ENCODE results near the gene CD28. TPM values are rescaled to one million over a fixed set of nuclear protein-coding genes. Genes with fewer than 3 reads are reported as not detected.

CD28 gene
- total RNA-seq, 1 experiment from 2014 or later: not detected

DNA sequence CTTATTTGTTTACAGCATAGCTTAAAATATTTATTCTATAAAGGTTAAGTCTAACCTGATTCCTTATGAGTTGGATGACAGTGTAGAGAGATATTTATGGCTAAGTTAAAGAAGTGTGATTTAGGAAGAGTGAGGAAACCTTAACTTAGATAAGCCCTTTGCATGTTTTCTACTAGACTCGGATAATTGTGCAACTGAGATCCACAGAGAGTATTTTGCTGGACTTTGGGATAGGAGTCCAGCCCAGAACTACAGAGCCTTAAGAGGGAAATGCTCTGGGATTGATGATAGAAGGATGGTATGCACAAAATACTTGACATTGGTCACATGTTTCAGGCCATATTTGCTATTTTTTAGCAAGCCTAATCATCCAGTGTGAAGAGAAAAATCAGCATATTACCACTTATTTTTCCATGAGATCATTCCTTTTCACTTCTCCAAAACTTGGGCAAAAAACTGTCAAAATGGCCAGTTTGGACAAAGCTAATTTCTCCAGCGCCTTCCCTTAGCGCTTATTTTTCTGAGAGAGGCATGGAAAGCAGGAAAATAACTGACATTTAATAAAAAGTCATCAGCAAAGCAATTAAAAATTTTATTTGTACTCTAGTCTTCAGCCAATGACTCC lies 3.1 kb downstream of the CD28 start:
- TF ChIP-seq, protein P1, sequence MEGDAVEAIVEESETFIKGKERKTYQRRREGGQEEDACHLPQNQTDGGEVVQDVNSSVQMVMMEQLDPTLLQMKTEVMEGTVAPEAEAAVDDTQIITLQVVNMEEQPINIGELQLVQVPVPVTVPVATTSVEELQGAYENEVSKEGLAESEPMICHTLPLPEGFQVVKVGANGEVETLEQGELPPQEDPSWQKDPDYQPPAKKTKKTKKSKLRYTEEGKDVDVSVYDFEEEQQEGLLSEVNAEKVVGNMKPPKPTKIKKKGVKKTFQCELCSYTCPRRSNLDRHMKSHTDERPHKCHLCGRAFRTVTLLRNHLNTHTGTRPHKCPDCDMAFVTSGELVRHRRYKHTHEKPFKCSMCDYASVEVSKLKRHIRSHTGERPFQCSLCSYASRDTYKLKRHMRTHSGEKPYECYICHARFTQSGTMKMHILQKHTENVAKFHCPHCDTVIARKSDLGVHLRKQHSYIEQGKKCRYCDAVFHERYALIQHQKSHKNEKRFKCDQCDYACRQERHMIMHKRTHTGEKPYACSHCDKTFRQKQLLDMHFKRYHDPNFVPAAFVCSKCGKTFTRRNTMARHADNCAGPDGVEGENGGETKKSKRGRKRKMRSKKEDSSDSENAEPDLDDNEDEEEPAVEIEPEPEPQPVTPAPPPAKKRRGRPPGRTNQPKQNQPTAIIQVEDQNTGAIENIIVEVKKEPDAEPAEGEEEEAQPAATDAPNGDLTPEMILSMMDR (IDR thresholded peaks at IDR 0.05; ENCODE audit: unreplicated experiment): no peak
- ChIA-PET POLR2A (interaction anchor here (1.3 kb wide), 1 partner anchor 20 kb away, joined by 3 read pairs; no protein-coding TSS in a partner anchor), CTCF (no interaction called here)
- Mint-ChIP-seq H3K4me1 (ENCODE audit: insufficient read depth, unreplicated experiment) (no peaks in the 10 kb centered on the region), H3K27me3 (ENCODE audit: insufficient read depth, unreplicated experiment) (no peaks in the 10 kb centered on the region), H3K27ac (ENCODE audit: low read depth, unreplicated experiment) (no peak overlapping the region), H3K9me3 (ENCODE audit: unreplicated experiment) (no peaks in the 10 kb centered on the region), H3K36me3 (ENCODE audit: insufficient read depth, unreplicated experiment) (no peaks in the 10 kb centered on the region), H3K4me3 (ENCODE audit: unreplicated experiment) (no peak overlapping the region)
- no TSS peak for BruUV-seq (replicated peaks)
- intact Hi-C loops (cut with micrococcal nuclease): no loop called here
- DNase-seq (ENCODE audit: unreplicated experiment): no peak

DNA sequence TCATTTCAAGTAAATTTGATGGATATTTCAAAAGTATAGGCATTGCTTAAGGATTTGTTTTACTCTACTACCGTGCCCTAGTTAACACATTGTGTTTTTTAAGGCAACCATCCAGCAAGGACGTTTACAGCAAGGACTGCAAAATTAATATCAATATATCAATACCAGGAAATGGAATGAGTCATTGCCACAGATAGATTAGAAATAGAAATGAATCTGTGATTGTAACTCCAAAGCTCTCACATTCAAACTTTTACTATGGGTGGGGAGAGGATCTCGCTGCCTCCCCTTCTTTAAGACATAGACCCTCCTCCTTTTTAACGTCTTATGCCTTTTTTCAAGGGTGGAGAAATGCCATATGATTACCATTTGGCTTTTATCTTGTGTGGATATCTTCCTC lies 3.8 kb downstream of the CD28 start:
- no peaks in the 10 kb centered on the region for H3K4me1 Mint-ChIP-seq (ENCODE audit: insufficient read depth, unreplicated experiment)
- no peak overlapping the region for H3K27ac Mint-ChIP-seq (ENCODE audit: low read depth, unreplicated experiment)
- H3K27me3 Mint-ChIP-seq (ENCODE audit: insufficient read depth, unreplicated experiment): no peaks in the 10 kb centered on the region
- no peaks in the 10 kb centered on the region for H3K36me3 Mint-ChIP-seq (ENCODE audit: insufficient read depth, unreplicated experiment)
- DNase-seq (ENCODE audit: unreplicated experiment): no peak
- ChIA-PET POLR2A (no interaction called here), CTCF (no interaction called here)
- no peaks in the 10 kb centered on the region for H3K9me3 Mint-ChIP-seq (ENCODE audit: unreplicated experiment)
- no TSS peak for BruUV-seq (replicated peaks)
- TF ChIP-seq, protein P1 (IDR thresholded peaks at IDR 0.05; ENCODE audit: unreplicated experiment): no peak
- intact Hi-C loops (cut with micrococcal nuclease): no loop called here
- H3K4me3 Mint-ChIP-seq (ENCODE audit: unreplicated experiment): no peak overlapping the region

DNA sequence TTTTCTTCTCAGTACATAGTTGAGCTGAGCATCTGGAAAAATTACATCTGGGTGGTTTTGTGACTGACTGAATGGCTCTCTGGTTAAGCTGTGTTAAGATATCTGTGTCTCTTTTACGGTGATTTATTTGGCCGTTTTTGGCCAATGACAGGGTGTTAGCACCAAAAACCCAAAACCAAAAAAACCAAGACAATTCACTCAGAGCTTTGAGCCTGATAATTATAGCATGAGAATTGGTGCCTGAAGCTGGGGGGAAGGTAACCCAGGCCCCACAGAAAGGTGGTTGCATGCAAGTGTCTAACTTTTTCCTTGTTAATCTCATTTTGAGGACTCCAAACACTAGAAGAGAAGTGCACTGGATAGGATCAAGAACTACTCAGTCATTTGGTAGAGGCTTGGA lies 4.5 kb downstream of the CD28 start:
- BruUV-seq (replicated peaks): no TSS peak
- TF ChIP-seq, protein P1 (IDR thresholded peaks at IDR 0.05; ENCODE audit: unreplicated experiment): no peak
- Mint-ChIP-seq H3K27me3 (ENCODE audit: insufficient read depth, unreplicated experiment) (no peaks in the 10 kb centered on the region), H3K9me3 (ENCODE audit: unreplicated experiment) (no peaks in the 10 kb centered on the region), H3K4me1 (ENCODE audit: insufficient read depth, unreplicated experiment) (no peaks in the 10 kb centered on the region), H3K27ac (ENCODE audit: low read depth, unreplicated experiment) (no peak overlapping the region), H3K36me3 (ENCODE audit: insufficient read depth, unreplicated experiment) (no peaks in the 10 kb centered on the region), H3K4me3 (ENCODE audit: unreplicated experiment) (no peak overlapping the region)
- ChIA-PET POLR2A (no interaction called here), CTCF (interaction anchor here (0.5 kb wide), 1 partner anchor 21 kb away, joined by 3 read pairs; no protein-coding TSS in a partner anchor)
- intact Hi-C loops (cut with micrococcal nuclease): no loop called here
- no peak for DNase-seq (ENCODE audit: unreplicated experiment)

DNA sequence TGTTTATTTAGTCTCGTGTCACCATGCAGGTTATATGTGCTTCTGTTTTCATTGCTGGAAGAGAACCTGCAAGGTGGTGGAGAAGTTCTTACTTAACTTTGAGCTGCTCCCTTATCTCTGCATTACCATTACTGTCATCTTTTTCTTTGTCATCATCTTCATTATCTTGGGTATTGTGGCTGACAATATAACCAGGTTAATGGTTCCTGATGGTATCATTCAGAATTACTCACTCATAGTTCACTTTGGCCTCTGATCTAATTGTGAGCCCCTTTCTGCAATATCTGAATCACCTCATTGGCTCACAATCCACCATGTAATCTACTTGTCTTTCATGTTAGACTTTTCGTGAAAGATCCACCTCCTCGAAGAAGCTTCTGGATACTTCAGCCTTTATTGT lies 5.0 kb downstream of the CD28 start:
- Mint-ChIP-seq H3K27ac (ENCODE audit: low read depth, unreplicated experiment) (no peak overlapping the region), H3K4me3 (ENCODE audit: unreplicated experiment) (no peak overlapping the region), H3K9me3 (ENCODE audit: unreplicated experiment) (no peaks in the 10 kb centered on the region), H3K27me3 (ENCODE audit: insufficient read depth, unreplicated experiment) (no peaks in the 10 kb centered on the region), H3K4me1 (ENCODE audit: insufficient read depth, unreplicated experiment) (no peaks in the 10 kb centered on the region), H3K36me3 (ENCODE audit: insufficient read depth, unreplicated experiment) (no peaks in the 10 kb centered on the region)
- POLR2A ChIA-PET: no interaction called here
- DNase-seq (ENCODE audit: unreplicated experiment): no peak
- BruUV-seq (replicated peaks): no TSS peak
- CTCF ChIA-PET: interaction anchor here (0.5 kb wide), 1 partner anchor 22 kb away, joined by 3 read pairs; no protein-coding TSS in a partner anchor
- TF ChIP-seq, protein P1 (IDR thresholded peaks at IDR 0.05; ENCODE audit: unreplicated experiment): no peak
- intact Hi-C loops (cut with micrococcal nuclease): no loop called here
